Mesendoderm (in vitro differentiated cells): ENCODE data around the gene ATAD2B.

Experiments
- DNase-seq: peaks from one replicate; pipeline ENCODE4 v3.0.0; 2013
- H2AK5ac ChIP-seq: 2 replicates; pipeline ENCODE4 v1.6.1; 2013; ENCODE audit warnings: low read length, inconsistent platforms
- H2BK120ac ChIP-seq: 2 replicates; pipeline ENCODE4 v1.6.1; 2013; ENCODE audit warnings: low read depth, mild to moderate bottlenecking, low read length, moderate library complexity, mixed read lengths
- H2BK15ac ChIP-seq: replicated peaks from 2 replicates; pipeline ENCODE4 v1.6.1; 2013; ENCODE audit warnings: low read depth, mild to moderate bottlenecking, moderate library complexity
- H2BK5ac ChIP-seq: 2 replicates; pipeline ENCODE4 v1.6.1; 2013; ENCODE audit warnings: low read length, inconsistent platforms
- H3K18ac ChIP-seq: 2 replicates; pipeline ENCODE4 v1.6.1; 2013; ENCODE audit warnings: mild to moderate bottlenecking, low read length, mixed read lengths
- H3K23ac ChIP-seq: one replicate; pipeline ENCODE4 v1.6.1; 2013; ENCODE audit warnings: low read length
- H3K27ac ChIP-seq: 2 replicates; pipeline ENCODE4 v1.5.1; 2013; ENCODE audit warnings: low read depth, mild to moderate bottlenecking, inconsistent platforms, low read length, moderate library complexity
- H3K27me3 ChIP-seq: 2 replicates; pipeline ENCODE4 v1.6.1; 2013; ENCODE audit warnings: low read length, control low read depth, mild to moderate bottlenecking, inconsistent platforms; ENCODE audit not compliant: insufficient read depth, poor library complexity
- H3K36me3 ChIP-seq: 2 replicates; pipeline ENCODE4 v1.6.1; 2013; ENCODE audit warnings: low read length, inconsistent platforms; ENCODE audit not compliant: control insufficient read depth, insufficient read depth
- H3K4ac ChIP-seq: one replicate; pipeline ENCODE4 v1.6.1; 2013; ENCODE audit warnings: low read depth, mild to moderate bottlenecking, low read length, moderate library complexity
- H3K4me1 ChIP-seq: 2 replicates; pipeline ENCODE4 v1.6.1; 2013; ENCODE audit warnings: low read depth, low read length, inconsistent platforms; ENCODE audit not compliant: control insufficient read depth
- H3K4me2 ChIP-seq: 2 replicates; pipeline ENCODE4 v1.6.1; 2013; ENCODE audit warnings: low read length
- H3K4me3 ChIP-seq: 2 replicates; pipeline ENCODE4 v1.5.1; 2013; ENCODE audit warnings: mild to moderate bottlenecking, low read length
- H3K56ac ChIP-seq: one replicate; pipeline ENCODE4 v1.6.1; 2013; ENCODE audit warnings: low read length
- H3K79me1 ChIP-seq: 2 replicates; pipeline ENCODE4 v1.6.1; 2013; ENCODE audit warnings: low read length, inconsistent platforms
- H3K79me2 ChIP-seq: 2 replicates; pipeline ENCODE4 v1.6.1; 2013; ENCODE audit warnings: mild to moderate bottlenecking, low read length; ENCODE audit not compliant: control insufficient read depth, insufficient read depth
- H3K9ac ChIP-seq: 2 replicates; pipeline ENCODE4 v1.6.1; 2013; ENCODE audit warnings: low read length, inconsistent platforms
- H4K5ac ChIP-seq: one replicate; pipeline ENCODE4 v1.6.1; 2013; ENCODE audit warnings: low read length
- H4K8ac ChIP-seq: one replicate; pipeline ENCODE4 v1.6.1; 2013; ENCODE audit warnings: low read depth, mild to moderate bottlenecking, control low read depth, low read length, moderate library complexity
- WGBS: extraction: QIAGEN DNeasy Blood & Tissue Kit; methylation state at CpG from one replicate; pipeline ENCODE4 v1.1.7; 2013; ENCODE audit warnings: low lambda C conversion rate, missing lambda C conversion rate; ENCODE audit not compliant: insufficient coverage; ENCODE audit errors: extremely low coverage; 5-methylcytosine and 5-hydroxymethylcytosine counted together

ATAD2B gene

GRCh38 chr2:23838996-23839395 lies 87.9 kb downstream of the ATAD2B start:
- no peak overlapping the region for H3K4ac ChIP-seq
- no peaks in the 10 kb centered on the region for H3K27me3 ChIP-seq
- H2BK120ac ChIP-seq, result no peak overlapping the region
- H2BK5ac ChIP-seq, result no peak overlapping the region
- no peak overlapping the region for H4K5ac ChIP-seq
- no peaks in the 10 kb centered on the region for H3K36me3 ChIP-seq
- no peak for DNase-seq
- no peak overlapping the region for H2AK5ac ChIP-seq
- no peaks in the 10 kb centered on the region for H3K79me1 ChIP-seq
- no peak overlapping the region for H3K27ac ChIP-seq
- no peak overlapping the region for H3K56ac ChIP-seq
- no peak overlapping the region for H3K18ac ChIP-seq
- H3K23ac ChIP-seq, result no peak overlapping the region
- no peak overlapping the region for H3K9ac ChIP-seq
- no peaks in the 10 kb centered on the region for H3K4me1 ChIP-seq
- H3K4me2 ChIP-seq, result no peak overlapping the region
- no peak overlapping the region for H4K8ac ChIP-seq
- WGBS, result no CpG with 5 or more reads among the region's 1 CpG
- no peak overlapping the region for H3K4me3 ChIP-seq
- H2BK15ac ChIP-seq, result no peak overlapping the region
- no peaks in the 10 kb centered on the region for H3K79me2 ChIP-seq

DNA sequence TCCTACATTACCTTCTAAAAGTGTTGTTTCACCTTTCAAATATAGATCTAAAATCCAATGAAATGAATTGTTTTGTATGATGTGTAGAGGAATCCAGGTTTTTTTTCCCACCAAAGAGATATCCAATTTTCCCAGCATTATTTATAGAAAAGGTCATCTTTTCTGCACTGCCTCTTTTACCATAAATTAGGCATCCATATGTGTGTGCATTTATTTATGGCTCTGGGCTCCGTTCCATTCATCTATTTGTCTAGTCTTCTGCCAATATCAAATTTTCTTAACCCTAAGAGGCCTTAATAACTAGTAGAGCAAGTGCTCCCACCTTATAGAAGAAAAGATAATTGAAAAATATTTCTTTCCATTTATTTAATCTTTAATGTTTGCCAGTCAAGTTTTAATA lies 88.3 kb downstream of the ATAD2B start:
- Histone ChIP-seq H2BK120ac (no peak overlapping the region), H3K27me3 (no peaks in the 10 kb centered on the region), H2AK5ac (no peak overlapping the region), H3K4me2 (no peak overlapping the region), H3K27ac (no peak overlapping the region), H3K79me1 (no peaks in the 10 kb centered on the region), H3K56ac (no peak overlapping the region), H3K9ac (no peak overlapping the region), H3K4ac (no peak overlapping the region), H3K79me2 (no peaks in the 10 kb centered on the region), H3K36me3 (no peaks in the 10 kb centered on the region), H4K8ac (no peak overlapping the region), H3K23ac (no peak overlapping the region), H3K4me3 (no peak overlapping the region), H3K18ac (no peak overlapping the region), H2BK15ac (no peak overlapping the region), H3K4me1 (no peaks in the 10 kb centered on the region), H4K5ac (no peak overlapping the region), H2BK5ac (no peak overlapping the region)
- no CpG with 5 or more reads among the region's 1 CpG for WGBS
- DNase-seq, result no peak

- H2BK120ac ChIP-seq, result no peak overlapping the region
- no peak overlapping the region for H3K23ac ChIP-seq
- no peaks in the 10 kb centered on the region for H3K4me1 ChIP-seq
- DNase-seq, result no peak
- no CpG with 5 or more reads among the region's 1 CpG for WGBS
- H3K27me3 ChIP-seq, result no peaks in the 10 kb centered on the region
- no peak overlapping the region for H3K56ac ChIP-seq
- no peak overlapping the region for H4K5ac ChIP-seq
- H2AK5ac ChIP-seq, result no peak overlapping the region
- H3K4me2 ChIP-seq, result no peak overlapping the region
- H3K9ac ChIP-seq, result no peak overlapping the region
- H3K4ac ChIP-seq, result no peak overlapping the region
- no peak overlapping the region for H3K18ac ChIP-seq
- H2BK15ac ChIP-seq, result no peak overlapping the region
- H3K36me3 ChIP-seq, result no peaks in the 10 kb centered on the region
- H2BK5ac ChIP-seq, result no peak overlapping the region
- no peak overlapping the region for H3K4me3 ChIP-seq
- no peaks in the 10 kb centered on the region for H3K79me1 ChIP-seq
- H3K27ac ChIP-seq, result no peak overlapping the region
- no peak overlapping the region for H4K8ac ChIP-seq
- no peaks in the 10 kb centered on the region for H3K79me2 ChIP-seq
These were observed 89.1 kb downstream of the ATAD2B start for GRCh38 chr2:23837871-23838270.

DNA sequence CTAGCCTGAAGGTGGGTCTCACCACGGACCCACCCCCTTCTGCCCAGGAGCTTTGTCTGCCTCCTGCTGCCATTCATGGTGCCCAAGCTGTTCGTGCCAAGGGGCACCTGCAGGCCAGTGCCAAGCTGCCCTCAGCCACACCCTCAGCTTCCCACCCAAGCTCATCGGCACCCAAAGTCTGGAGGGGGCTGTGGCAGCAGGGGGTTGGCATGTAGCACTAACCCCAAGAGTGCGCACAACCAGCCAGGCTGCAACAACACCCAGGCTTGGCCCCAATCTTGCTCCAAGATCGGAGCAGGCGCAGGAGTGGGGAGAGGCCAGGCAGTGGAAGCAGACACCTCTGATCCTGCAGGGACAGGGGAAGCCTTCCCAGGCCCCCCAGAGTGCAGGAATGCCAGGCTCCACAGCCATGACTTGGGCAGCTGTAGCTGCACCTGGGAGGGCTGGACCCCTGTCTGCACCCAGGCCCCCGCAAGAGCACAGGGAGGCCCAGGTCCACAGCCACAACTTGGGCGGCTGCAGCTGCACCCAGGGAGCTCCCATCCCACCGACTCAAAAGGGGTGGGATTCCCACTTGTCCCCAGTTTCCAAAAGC lies 89.9 kb downstream of the ATAD2B start:
- no peak overlapping the region for H3K4me2 ChIP-seq
- no peak overlapping the region for H2BK15ac ChIP-seq
- H3K9ac ChIP-seq, result no peak overlapping the region
- no peak overlapping the region for H3K4me3 ChIP-seq
- no peak overlapping the region for H3K23ac ChIP-seq
- no CpG with 5 or more reads among the region's 9 CpGs for WGBS
- no peak overlapping the region for H2BK5ac ChIP-seq
- no peak overlapping the region for H3K56ac ChIP-seq
- no peaks in the 10 kb centered on the region for H3K79me1 ChIP-seq
- no peak overlapping the region for H3K4ac ChIP-seq
- no peaks in the 10 kb centered on the region for H3K4me1 ChIP-seq
- DNase-seq, result no peak
- no peak overlapping the region for H2BK120ac ChIP-seq
- no peaks in the 10 kb centered on the region for H3K27me3 ChIP-seq
- H4K8ac ChIP-seq, result no peak overlapping the region
- H3K36me3 ChIP-seq, result no peaks in the 10 kb centered on the region
- no peak overlapping the region for H3K18ac ChIP-seq
- no peak overlapping the region for H2AK5ac ChIP-seq
- H4K5ac ChIP-seq, result no peak overlapping the region
- H3K79me2 ChIP-seq, result no peaks in the 10 kb centered on the region
- no peak overlapping the region for H3K27ac ChIP-seq

GRCh38 chr2:23836505-23836904 lies 90.4 kb downstream of the ATAD2B start:
- H4K5ac ChIP-seq, result no peak overlapping the region
- no peak overlapping the region for H3K23ac ChIP-seq
- no peak overlapping the region for H2BK120ac ChIP-seq
- no peaks in the 10 kb centered on the region for H3K27me3 ChIP-seq
- no peak overlapping the region for H3K4ac ChIP-seq
- no peak overlapping the region for H3K27ac ChIP-seq
- H4K8ac ChIP-seq, result no peak overlapping the region
- WGBS, result no CpG with 5 or more reads among the region's 5 CpGs
- no peak overlapping the region for H3K4me2 ChIP-seq
- no peak overlapping the region for H3K9ac ChIP-seq
- no peak overlapping the region for H3K18ac ChIP-seq
- H2BK5ac ChIP-seq, result no peak overlapping the region
- peak; percentile 3 for DNase-seq
- no peaks in the 10 kb centered on the region for H3K79me2 ChIP-seq
- no peak overlapping the region for H3K4me3 ChIP-seq
- no peak overlapping the region for H2AK5ac ChIP-seq
- H3K79me1 ChIP-seq, result no peaks in the 10 kb centered on the region
- no peak overlapping the region for H2BK15ac ChIP-seq
- H3K4me1 ChIP-seq, result no peaks in the 10 kb centered on the region
- H3K36me3 ChIP-seq, result no peaks in the 10 kb centered on the region
- H3K56ac ChIP-seq, result no peak overlapping the region

DNA sequence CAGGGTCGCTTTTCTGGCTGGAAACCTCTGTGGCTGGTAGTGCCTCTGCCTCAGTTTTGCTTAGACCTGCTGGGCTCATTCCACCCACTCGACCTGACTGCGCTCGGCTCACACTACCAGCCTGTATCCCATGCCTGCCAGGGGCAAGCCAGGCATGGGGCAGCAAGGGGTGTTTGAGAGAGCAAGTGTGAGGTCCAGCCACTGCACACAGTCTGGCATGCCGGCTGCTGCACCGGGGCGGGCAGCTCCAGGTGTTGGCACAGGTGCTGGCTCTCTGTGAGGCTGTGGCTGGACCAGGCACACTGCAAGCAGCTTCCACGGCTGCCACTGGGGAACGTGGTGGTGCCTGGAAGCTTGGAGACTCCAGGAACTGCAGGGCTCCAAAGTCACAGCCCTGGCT lies 90.9 kb downstream of the ATAD2B start:
- no peak for DNase-seq
- H3K23ac ChIP-seq, result no peak overlapping the region
- no peaks in the 10 kb centered on the region for H3K79me1 ChIP-seq
- H2BK120ac ChIP-seq, result no peak overlapping the region
- no CpG with 5 or more reads among the region's 9 CpGs for WGBS
- no peaks in the 10 kb centered on the region for H3K4me1 ChIP-seq
- no peak overlapping the region for H3K4ac ChIP-seq
- H3K36me3 ChIP-seq, result no peaks in the 10 kb centered on the region
- H4K8ac ChIP-seq, result no peak overlapping the region
- H3K9ac ChIP-seq, result no peak overlapping the region
- no peak overlapping the region for H3K4me3 ChIP-seq
- H3K56ac ChIP-seq, result no peak overlapping the region
- no peaks in the 10 kb centered on the region for H3K27me3 ChIP-seq
- H2BK5ac ChIP-seq, result no peak overlapping the region
- no peak overlapping the region for H3K4me2 ChIP-seq
- no peaks in the 10 kb centered on the region for H3K79me2 ChIP-seq
- no peak overlapping the region for H2AK5ac ChIP-seq
- no peak overlapping the region for H3K18ac ChIP-seq
- no peak overlapping the region for H2BK15ac ChIP-seq
- no peak overlapping the region for H4K5ac ChIP-seq
- no peak overlapping the region for H3K27ac ChIP-seq
